HEK293 (cell line): Measurements from ENCODE around the gene UBL7.
A peak's percentile ranks its signal among the peaks of the same experiment; 100 is the strongest.

Experiments used
- CTCF ChIA-PET: fragments of 350-600 bp; formaldehyde crosslinking; extraction: SDS; loops from one replicate; lab custom pipeline; 2021; ENCODE audit warnings: antibody characterized with exemption; lab: Yijun Ruan, JAX
- POLR2A ChIA-PET: fragments of 300-600 bp; formaldehyde crosslinking; extraction: SDS; loops from one replicate; lab custom pipeline; 2020; ENCODE audit warnings: antibody characterized with exemption, inconsistent platforms; lab: Yijun Ruan, JAX
- H3K27ac ChIP-seq: fragments of 200-500 bp; sonication (Bioruptor generic); 2 replicates; pipeline ENCODE4 v1.5.1; 2014; ENCODE audit warnings: low read depth, low read length, control low read depth, inconsistent platforms; ENCODE audit errors: extremely low read depth
- H3K36me3 ChIP-seq, 2 experiments: fragments of 200-500 bp in 1 of 2; sonication (Bioruptor generic) in 1 of 2; 1 replicate in 1 of 2; 2 replicates in 1 of 2; pipeline ENCODE4 v1.5.1; 2014 to 2017; ENCODE audit warnings: inconsistent platforms in 2 of 2, low read length in 2 of 2; ENCODE audit not compliant: control insufficient read depth in 2 of 2, insufficient read depth in 1 of 2
- H3K4me1 ChIP-seq: fragments of 200-500 bp; sonication (Bioruptor generic); 2 replicates; pipeline ENCODE4 v1.5.1; 2014; ENCODE audit warnings: mild to moderate bottlenecking, low read length, inconsistent platforms; ENCODE audit not compliant: control insufficient read depth, insufficient read depth
- H3K4me3 ChIP-seq: 2 replicates; pipeline ENCODE4 v1.5.1; 2011; ENCODE audit warnings: low read depth, mild to moderate bottlenecking, control low read depth, low read length, moderate library complexity
- H3K9me3 ChIP-seq: fragments of 200-500 bp; sonication (Bioruptor generic); 2 replicates; pipeline ENCODE4 v1.5.1; 2014; ENCODE audit warnings: low read depth, low read length, inconsistent platforms; ENCODE audit not compliant: control insufficient read depth, insufficient read depth
- EGR2 ChIP-seq: fragments of 450-650 bp; formaldehyde crosslinking; IDR thresholded peaks from 2 replicates; pipeline ENCODE4 v1.5.1; 2016; ENCODE audit warnings: low read depth, missing biosample characterization, missing genetic modification characterization
- ELK4 ChIP-seq: IDR thresholded peaks from 2 replicates; pipeline ENCODE4 v1.6.1; 2011; ENCODE audit warnings: mild to moderate bottlenecking, low read depth, low read length, borderline replicate concordance
- FEZF1 ChIP-seq: fragments of 450-650 bp; formaldehyde crosslinking; IDR thresholded peaks from 2 replicates; pipeline ENCODE4 v1.5.1; 2016; ENCODE audit warnings: missing biosample characterization, missing genetic modification characterization
- GLIS1 ChIP-seq: fragments of 450-650 bp; formaldehyde crosslinking; IDR thresholded peaks from 2 replicates; pipeline ENCODE4 v1.5.1; 2016; ENCODE audit warnings: missing biosample characterization, missing genetic modification characterization
- MEIS1 ChIP-seq: sonication (generic); formaldehyde crosslinking; IDR thresholded peaks from 2 replicates; pipeline ENCODE4 v1.8.1; 2022; ENCODE audit warnings: missing genetic modification reagents, mild to moderate bottlenecking, borderline replicate concordance
- MYNN ChIP-seq: fragments of 450-650 bp; formaldehyde crosslinking; IDR thresholded peaks from 2 replicates; pipeline ENCODE4 v1.5.1; 2016; ENCODE audit warnings: missing biosample characterization, missing genetic modification characterization, borderline replicate concordance
- PRDM6 ChIP-seq: fragments of 450-650 bp; formaldehyde crosslinking; IDR thresholded peaks from 2 replicates; pipeline ENCODE4 v1.5.1; 2017; ENCODE audit warnings: missing biosample characterization, missing genetic modification characterization
- ZBTB21 ChIP-seq: fragments of 450-650 bp; formaldehyde crosslinking; IDR thresholded peaks from 2 replicates; pipeline ENCODE4 v1.5.1; 2017; ENCODE audit warnings: missing biosample characterization, missing genetic modification characterization
- ZBTB7A ChIP-seq: fragments of 450-650 bp; formaldehyde crosslinking; IDR thresholded peaks from 2 replicates; pipeline ENCODE4 v1.5.1; 2016; ENCODE audit warnings: low read depth, missing biosample characterization, missing genetic modification characterization
- ZEB2 ChIP-seq: fragments of 450-650 bp; formaldehyde crosslinking; IDR thresholded peaks from 2 replicates; pipeline ENCODE4 v1.5.1; 2016; ENCODE audit warnings: missing biosample characterization, missing genetic modification characterization
- ZFHX2 ChIP-seq: fragments of 450-650 bp; formaldehyde crosslinking; conservative IDR thresholded peaks from 2 replicates; pipeline ENCODE4 v1.5.1; 2016; ENCODE audit warnings: missing biosample characterization, missing genetic modification characterization
- ZFP3 ChIP-seq: fragments of 450-650 bp; formaldehyde crosslinking; IDR thresholded peaks from 2 replicates; pipeline ENCODE4 v1.5.1; 2016; ENCODE audit warnings: low read depth, missing biosample characterization, missing genetic modification characterization
- ZFP41 ChIP-seq: fragments of 450-650 bp; formaldehyde crosslinking; IDR thresholded peaks from 2 replicates; pipeline ENCODE4 v1.5.1; 2016; ENCODE audit warnings: missing biosample characterization, missing genetic modification characterization, borderline replicate concordance
- ZIC2 ChIP-seq: fragments of 450-650 bp; formaldehyde crosslinking; IDR thresholded peaks from 2 replicates; pipeline ENCODE4 v1.5.1; 2016; ENCODE audit warnings: missing biosample characterization, missing genetic modification characterization
- ZNF112 ChIP-seq: fragments of 450-650 bp; formaldehyde crosslinking; IDR thresholded peaks from 2 replicates; pipeline ENCODE4 v1.5.0; 2017; ENCODE audit warnings: missing biosample characterization, missing genetic modification characterization
- ZNF26 ChIP-seq: fragments of 450-650 bp; formaldehyde crosslinking; IDR thresholded peaks from 2 replicates; pipeline ENCODE4 v1.5.1; 2016; ENCODE audit warnings: missing biosample characterization, missing genetic modification characterization
- ZNF398 ChIP-seq: fragments of 450-650 bp; formaldehyde crosslinking; IDR thresholded peaks from 2 replicates; pipeline ENCODE4 v1.5.1; 2017; ENCODE audit warnings: missing biosample characterization, missing genetic modification characterization
- ZNF600 ChIP-seq: fragments of 450-650 bp; formaldehyde crosslinking; IDR thresholded peaks from 2 replicates; pipeline ENCODE4 v1.5.1; 2016; ENCODE audit warnings: missing biosample characterization, missing genetic modification characterization
- ZNF660 ChIP-seq: fragments of 450-650 bp; IDR thresholded peaks from 2 replicates; pipeline ENCODE4 v1.5.1; 2018; ENCODE audit warnings: missing biosample characterization, mild to moderate bottlenecking, missing genetic modification characterization
- ZNF768 ChIP-seq: fragments of 450-650 bp; formaldehyde crosslinking; IDR thresholded peaks from 2 replicates; pipeline ENCODE4 v1.5.1; 2018; ENCODE audit warnings: missing biosample characterization, mild to moderate bottlenecking, missing genetic modification characterization
- ZSCAN4 ChIP-seq: fragments of 450-650 bp; formaldehyde crosslinking; IDR thresholded peaks from 2 replicates; pipeline ENCODE4 v1.5.1; 2017; ENCODE audit warnings: missing biosample characterization, missing genetic modification characterization

Gene UBL7

GRCh38 chr15:74400313-74400860 lies 60.6 kb downstream of the UBL7 start:
- TF ChIP-seq ZNF660 (tag by site-specific recombination) = no peak
- TF ChIP-seq GLIS1 (tag by site-specific recombination) = 0 out of 2 replicates have a peak, but pooled peaks have one; percentile 11
- TF ChIP-seq ZFP3 (tag by site-specific recombination) = 0 out of 2 replicates have a peak, but pooled peaks have one; percentile 37
- H3K4me3 ChIP-seq = no peak overlapping the region
- H3K4me1 ChIP-seq = no peaks in the 10 kb centered on the region
- no peak overlapping the region for H3K27ac ChIP-seq
- ChIA-PET POLR2A (no interaction called here), CTCF (interaction anchor here (1.4 to 1.8 kb wide), 3 partner anchors 26 to 82 kb away, joined by 4 to 8 read pairs (median 7); no protein-coding TSS in a partner anchor)
- H3K36me3 ChIP-seq = no peaks in the 10 kb centered on the region
- H3K9me3 ChIP-seq = no peaks in the 10 kb centered on the region

DNA sequence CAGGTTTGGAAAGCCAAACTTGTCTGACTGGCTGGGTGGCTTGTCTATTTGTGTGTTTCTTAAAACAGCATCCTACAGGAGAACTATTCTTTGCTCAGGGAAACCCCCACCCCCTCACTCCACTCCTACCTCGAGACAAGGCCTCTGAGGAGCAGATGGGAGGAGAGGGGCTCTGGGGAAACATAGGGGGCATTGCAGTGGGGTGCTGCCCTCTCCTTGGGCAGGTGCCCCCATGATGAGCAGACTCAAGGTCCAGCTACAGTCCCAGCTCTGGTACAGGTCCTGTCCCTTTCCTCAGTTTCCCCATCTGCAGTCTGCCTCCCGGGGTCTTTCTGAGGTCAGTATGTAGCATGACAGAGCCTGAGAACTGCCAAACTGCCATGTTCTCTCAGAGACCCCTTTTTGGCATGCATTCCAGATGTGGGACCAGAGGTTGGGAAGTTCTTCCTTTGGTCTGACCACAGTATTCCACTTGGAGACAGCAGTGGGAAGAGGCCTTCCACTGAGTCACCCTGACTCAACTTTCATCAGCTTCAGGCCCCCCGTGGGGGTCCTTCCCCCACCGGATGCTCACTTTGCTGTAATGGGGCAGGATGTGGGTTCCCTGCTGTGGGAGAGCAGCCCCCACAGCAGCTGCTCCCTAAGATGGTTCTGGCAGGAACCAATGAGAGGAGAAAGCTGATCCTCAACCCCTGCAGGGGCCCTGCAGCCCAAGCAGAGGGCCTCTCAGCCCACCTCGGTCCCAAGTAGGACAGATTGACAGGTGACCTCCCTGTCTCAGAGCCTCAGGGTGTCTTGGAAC lies 61.2 kb downstream of the UBL7 start:
- ChIA-PET POLR2A (no interaction called here), CTCF (interaction anchor here (0.6 to 1.8 kb wide), 4 partner anchors 15 to 83 kb away, joined by 3 to 7 read pairs (median 4); no protein-coding TSS in a partner anchor)
- Histone ChIP-seq H3K4me3 (no peak overlapping the region), H3K27ac (no peak overlapping the region), H3K4me1 (no peaks in the 10 kb centered on the region), H3K36me3 (no peaks in the 10 kb centered on the region), H3K9me3 (no peaks in the 10 kb centered on the region)
- TF ChIP-seq EGR2 (tag by site-specific recombination) = peak; percentile 48; the same call in 1 of the 2 replicates
- TF ChIP-seq ZNF600 (tag by site-specific recombination) = no peak
- peak; percentile 96 for TF ChIP-seq ZIC2 (tag by site-specific recombination)
- no peak for TF ChIP-seq ZNF112 (tag by site-specific recombination)
- TF ChIP-seq ZBTB21 (tag by site-specific recombination) = no peak
- no peak for TF ChIP-seq MEIS1 (CRISPR knock-in tag)
- TF ChIP-seq ZNF768 = no peak
- TF ChIP-seq ZNF26 (tag by site-specific recombination) = no peak
- TF ChIP-seq GLIS1 (tag by site-specific recombination) = peak; percentile 88
- TF ChIP-seq ZFP41 (tag by site-specific recombination) = no peak
- no peak for TF ChIP-seq PRDM6 (tag by site-specific recombination)
- peak; percentile 19; the same call in 1 of the 2 replicates for TF ChIP-seq ZNF398 (tag by site-specific recombination)
- no peak for TF ChIP-seq ZSCAN4 (tag by site-specific recombination)
- 0 out of 2 replicates have a peak, but pooled peaks have one; percentile 24 for TF ChIP-seq FEZF1 (tag by site-specific recombination)
- no peak for TF ChIP-seq ZEB2
- TF ChIP-seq ELK4 = no peak
- no peak for TF ChIP-seq ZBTB7A
- peak; percentile 66; the same call in 1 of the 2 replicates for TF ChIP-seq ZFHX2 (tag by site-specific recombination)
- TF ChIP-seq MYNN (tag by site-specific recombination) = no peak
